GM18858 (cell line): ENCODE measurements around the gene TMX3.

Source experiments
- ATAC-seq: cut with Tn5 transposase; IDR thresholded peaks from one replicate; pipeline ENCODE4 v1.9.1; 2021; ENCODE audit not compliant: unreplicated experiment

The TMX3 gene

DNA sequence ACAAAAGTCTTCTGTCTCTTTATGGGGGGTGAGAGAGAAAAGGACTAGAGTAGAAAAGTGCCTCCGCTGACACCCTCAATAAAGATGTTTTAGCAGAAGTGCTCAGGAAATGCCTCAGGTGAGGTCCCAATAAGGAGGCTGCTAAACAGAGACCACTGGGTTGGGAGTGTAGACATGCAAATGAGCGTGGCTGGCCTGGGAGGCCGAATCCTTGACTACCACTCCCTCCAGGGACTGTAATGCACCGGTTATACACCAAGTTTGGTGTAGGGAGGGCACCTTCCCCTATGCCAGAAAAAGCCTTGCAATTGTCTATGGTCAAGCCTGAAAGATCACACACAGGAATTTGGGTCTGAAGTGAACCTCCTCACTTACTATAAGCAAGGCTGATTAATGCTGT is 1.8 kb downstream of the TMX3 start:
- no peak for ATAC-seq

GRCh38 chr18:68707646-68708045 is 7.3 kb downstream of the TMX3 start:
- no peak for ATAC-seq

DNA sequence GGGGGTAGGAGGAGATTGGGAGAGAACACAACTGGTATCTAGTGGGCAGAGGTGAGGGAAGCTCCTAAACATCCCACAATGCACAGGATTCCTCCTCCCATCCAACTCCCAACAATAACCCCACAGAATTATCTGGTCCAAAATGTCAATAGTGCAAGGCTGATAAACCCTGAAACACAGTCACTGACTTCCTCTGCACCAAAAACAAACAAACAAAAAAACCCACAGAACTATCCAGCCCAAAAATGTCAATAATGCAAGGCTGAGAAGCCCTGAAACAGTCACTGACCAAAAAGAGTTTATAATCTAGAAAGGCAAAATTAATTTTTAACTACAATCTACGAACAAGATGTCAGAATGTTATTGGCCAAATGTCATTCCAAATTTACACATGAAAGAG is 9.8 kb downstream of the TMX3 start:
- ATAC-seq = no peak

- ATAC-seq = no peak
Measured at GRCh38 chr18:68703326-68703725, 11.6 kb downstream of the TMX3 start.

- ATAC-seq = no peak
Measured at GRCh38 chr18:68701353-68701752, 13.6 kb downstream of the TMX3 start.

GRCh38 chr18:68699043-68699442 is 15.9 kb downstream of the TMX3 start:
- ATAC-seq = no peak

- no peak for ATAC-seq
Measured at GRCh38 chr18:68696937-68697336, 18.0 kb downstream of the TMX3 start.

DNA sequence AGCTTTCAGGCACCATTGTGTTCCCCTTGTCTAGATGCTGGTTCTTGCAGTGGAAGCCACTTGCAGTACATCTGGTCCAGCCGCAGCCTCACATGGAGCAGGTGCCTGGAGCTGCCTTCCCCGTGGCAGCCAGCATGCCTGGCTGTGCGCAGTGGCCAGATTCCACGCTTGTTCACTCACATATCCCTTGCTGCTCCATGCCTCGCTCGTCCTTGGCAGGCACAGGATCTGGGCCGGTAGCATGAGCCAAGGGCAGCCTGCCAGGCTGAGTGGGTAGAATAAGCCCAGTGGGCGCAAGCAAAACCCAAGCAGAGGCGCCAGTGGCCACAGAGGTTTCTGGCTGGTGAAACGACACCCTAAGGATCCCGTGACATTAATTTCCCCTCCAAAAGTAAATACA is 20.6 kb downstream of the TMX3 start:
- no peak for ATAC-seq

DNA sequence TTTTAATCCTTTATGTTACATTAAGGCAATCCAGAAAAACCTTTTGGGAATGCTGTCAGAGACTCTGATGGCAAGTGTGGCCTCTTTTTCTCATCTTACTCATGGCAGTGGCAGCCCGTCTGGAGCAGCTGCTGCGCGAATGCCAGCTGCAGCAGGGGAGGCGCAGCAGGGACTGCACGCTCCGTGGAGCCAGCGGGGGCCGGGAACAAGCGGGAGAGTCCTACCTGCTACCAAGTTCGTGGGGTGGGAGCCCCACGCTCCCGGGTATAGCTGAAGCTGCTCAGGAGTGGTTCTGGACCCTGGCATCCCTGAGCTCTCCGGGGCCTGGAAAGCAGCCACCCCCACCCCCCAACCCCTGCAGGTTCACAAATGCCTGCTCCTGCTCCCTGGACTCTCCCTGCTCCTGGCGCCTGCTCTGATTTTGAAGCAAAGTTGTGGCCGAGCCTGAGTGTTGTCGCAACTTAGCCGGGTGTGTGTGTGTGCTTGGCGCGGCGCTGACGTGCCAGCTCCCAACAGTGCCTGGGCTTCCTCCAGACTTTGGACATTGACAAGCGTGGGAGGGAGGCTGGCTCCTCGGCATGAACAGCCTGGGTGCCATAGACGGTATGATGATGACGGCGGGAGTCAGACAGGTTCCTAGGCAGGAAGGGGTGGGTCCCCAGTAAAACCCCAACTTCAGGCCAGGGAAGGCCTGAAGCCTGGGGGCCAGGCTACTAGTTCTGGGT is 21.7 kb downstream of the TMX3 start:
- no peak for ATAC-seq

- ATAC-seq = no peak
Measured at GRCh38 chr18:68679528-68679927, 35.4 kb downstream of the TMX3 start.

DNA sequence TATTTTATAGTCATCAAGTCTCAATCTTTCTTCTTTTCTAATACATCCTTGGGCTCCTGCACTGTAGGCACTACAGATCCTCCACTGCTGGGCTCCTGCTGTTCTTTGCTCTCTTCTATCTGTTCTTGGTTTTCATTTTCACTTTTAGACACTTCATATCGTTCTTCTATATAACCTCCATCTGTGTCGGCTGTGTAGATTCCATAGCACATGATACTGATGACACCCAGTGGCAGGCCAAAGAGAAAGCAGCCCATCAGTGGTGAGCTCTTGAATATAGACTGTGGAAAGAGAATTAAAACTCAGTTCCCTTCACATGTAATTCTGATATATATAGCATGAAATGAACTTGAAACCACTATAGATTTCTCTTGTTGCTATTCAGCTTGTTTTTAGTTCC is 38.0 kb downstream of the TMX3 start:
- peak; percentile 88 for ATAC-seq

GRCh38 chr18:68667121-68667520 is 47.8 kb downstream of the TMX3 start:
- no peak for ATAC-seq

DNA sequence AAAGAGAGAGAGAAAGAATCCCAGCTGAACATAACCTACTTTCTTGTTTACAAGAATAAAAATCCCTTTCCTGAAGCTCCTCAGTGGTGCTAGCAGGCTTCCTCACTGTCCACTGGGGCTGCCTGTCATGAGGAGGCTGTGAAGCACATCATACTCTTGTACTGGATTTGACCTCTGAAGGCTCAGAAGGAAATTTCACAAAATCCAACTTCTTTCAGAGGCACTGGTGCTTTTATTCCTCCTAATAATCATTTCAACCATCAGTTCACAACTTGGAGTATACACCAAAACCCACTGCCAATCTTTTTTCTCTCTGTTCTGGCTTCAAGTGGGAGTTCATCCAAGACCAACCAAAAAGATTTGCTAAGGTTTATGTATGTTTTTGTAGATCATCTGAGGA is 48.5 kb downstream of the TMX3 start:
- ATAC-seq = no peak

- no peak for ATAC-seq
Measured at GRCh38 chr18:68665628-68666027, 49.3 kb downstream of the TMX3 start.

DNA sequence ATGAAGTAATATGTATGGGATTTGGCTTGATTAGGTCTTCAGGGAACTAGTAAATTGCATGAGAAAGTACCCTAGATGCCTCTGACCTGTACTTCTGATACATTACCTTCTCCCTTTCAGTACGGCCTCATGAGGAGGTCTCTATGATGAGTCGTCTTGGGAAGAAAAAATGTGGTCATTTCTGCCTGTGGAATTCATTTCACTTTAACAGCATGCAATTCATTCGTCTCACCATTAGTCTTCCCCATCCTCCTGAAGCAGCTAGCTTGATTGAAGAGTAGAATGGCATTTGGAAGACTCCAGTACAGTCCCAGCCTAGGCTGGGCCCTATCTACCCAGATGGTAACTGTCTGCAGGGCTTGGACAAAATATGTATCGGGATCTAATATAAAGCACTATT is 52.2 kb downstream of the TMX3 start:
- no peak for ATAC-seq

DNA sequence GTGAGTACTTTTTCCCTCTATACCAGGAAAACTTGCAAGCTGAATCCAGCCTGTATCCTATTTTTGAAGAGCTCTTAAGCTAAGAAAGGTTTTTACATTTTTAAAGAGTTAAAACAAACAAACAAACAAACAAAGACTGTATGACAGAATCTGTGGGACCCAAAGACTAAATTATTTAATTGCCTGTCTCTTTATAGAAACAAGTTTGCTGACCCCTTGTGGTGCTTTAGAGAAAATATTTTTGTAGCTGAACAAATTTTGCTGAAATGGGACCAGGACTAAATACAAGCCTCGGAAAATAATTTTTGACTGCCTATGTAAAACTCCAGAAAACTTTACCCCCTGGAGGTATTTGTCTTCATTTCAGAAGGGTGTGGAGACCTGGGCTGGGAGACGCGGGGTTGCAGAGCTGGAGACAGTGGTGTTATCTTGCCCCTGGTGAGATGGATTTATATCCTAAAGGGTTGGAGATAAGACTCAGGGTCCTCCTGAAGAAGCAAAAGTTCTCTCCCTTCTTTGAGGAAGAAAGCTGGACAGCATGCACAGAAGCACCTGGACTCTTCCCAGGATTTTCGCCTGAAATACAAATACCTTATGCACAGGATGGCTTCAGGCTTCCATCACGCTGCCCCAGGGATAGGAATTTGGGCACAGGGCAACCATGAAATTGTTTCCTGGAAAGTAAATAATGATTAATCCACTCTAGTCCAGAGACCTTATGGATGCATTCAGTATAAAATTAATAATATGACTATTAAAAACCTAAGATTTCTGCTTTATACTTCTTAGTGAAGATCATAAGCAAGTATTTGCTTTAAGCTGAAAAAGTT is 54.3 kb downstream of the TMX3 start:
- no peak for ATAC-seq

DNA sequence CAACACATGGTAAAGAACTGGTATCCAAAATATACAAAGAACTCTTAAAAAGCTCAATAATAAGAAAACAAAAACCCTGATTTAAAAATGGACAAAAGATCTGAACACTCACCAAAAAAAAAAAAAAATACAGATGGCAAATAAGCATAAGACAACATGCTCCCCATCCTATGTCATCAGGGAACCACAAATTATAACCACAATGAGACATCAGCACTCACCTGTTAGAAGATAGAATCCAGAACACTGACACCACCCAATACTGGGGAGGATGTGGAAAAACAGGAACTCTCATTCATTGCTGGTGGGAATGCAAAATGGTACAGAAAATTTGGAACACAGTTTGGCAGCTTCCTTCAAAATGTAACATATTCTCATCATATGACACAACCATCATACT is 66.7 kb downstream of the TMX3 start:
- ATAC-seq = no peak

DNA sequence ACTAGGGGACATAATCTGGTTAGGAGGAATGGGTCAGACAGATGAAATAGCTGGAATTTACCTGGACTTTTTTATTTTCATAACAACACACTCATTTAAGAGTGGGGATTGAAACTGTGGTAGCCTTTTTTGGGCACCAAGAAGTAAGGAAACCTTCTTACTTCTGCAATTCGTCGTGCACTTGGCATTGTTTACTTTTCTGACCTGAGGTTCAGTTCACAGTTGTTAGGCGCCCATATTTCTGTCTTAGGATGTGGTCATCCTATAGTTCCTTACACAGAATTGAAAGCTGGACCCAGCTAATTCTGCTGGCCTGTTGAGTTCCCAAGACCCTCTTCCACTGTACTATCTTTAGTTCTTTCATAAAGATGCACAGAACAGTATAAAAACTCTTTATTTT is 72.9 kb downstream of the TMX3 start:
- ATAC-seq = no peak

- ATAC-seq = no peak
Measured at GRCh38 chr18:68640861-68641260, 74.0 kb downstream of the TMX3 start.

- ATAC-seq = no peak
Measured at GRCh38 chr18:68638613-68639012, 76.3 kb downstream of the TMX3 start.

DNA sequence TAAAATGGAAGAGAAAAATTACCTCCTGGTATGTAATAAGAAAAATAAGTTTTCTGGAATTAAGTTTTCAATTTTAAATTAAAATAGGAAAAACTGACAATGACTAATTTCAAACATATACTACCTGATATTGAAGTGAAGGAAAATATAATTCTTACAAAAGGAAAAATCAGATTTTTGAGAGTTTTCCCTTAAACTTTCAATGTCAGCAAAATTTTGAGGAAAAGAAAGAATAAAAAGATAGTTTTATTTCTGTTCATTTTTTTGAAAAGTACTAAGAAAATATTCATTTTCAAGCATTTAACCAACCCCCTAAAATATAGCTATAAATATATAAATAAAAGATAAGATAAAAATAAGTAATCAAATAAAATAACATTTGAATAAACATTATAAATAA is 87.1 kb downstream of the TMX3 start:
- no peak for ATAC-seq
